Stromal cell of bone marrow (primary cell): Measurements from ENCODE around the gene ABCA7.

Experiments
- DNase-seq: peaks from one replicate; pipeline ENCODE4 v3.0.0-alpha.2; 2012; ENCODE audit warnings: low read depth

Gene ABCA7

GRCh38 chr19:1055886-1056620, 16.1 kb downstream of the ABCA7 start:
- no peak for DNase-seq

- DNase-seq = no peak
Measured at GRCh38 chr19:1057176-1057855, 17.4 kb downstream of the ABCA7 start.

GRCh38 chr19:1058112-1058511, 18.2 kb downstream of the ABCA7 start:
- DNase-seq = no peak

GRCh38 chr19:1060689-1061088, 20.8 kb downstream of the ABCA7 start:
- DNase-seq = no peak

- no peak for DNase-seq
Measured at GRCh38 chr19:1061987-1062386, 22.1 kb downstream of the ABCA7 start.

- no peak for DNase-seq
Measured at GRCh38 chr19:1062387-1063029, 22.6 kb downstream of the ABCA7 start.

GRCh38 chr19:1063030-1063908, 23.4 kb downstream of the ABCA7 start:
- DNase-seq = no peak

- no peak for DNase-seq
Measured at GRCh38 chr19:1063909-1064660, 24.2 kb downstream of the ABCA7 start.

GRCh38 chr19:1064661-1065605, 25.0 kb downstream of the ABCA7 start:
- no peak for DNase-seq

GRCh38 chr19:1065606-1066109, 25.8 kb downstream of the ABCA7 start:
- DNase-seq = no peak

- DNase-seq = no peak
Measured at GRCh38 chr19:1066251-1066747, 26.4 kb downstream of the ABCA7 start.

- no peak for DNase-seq
Measured at GRCh38 chr19:1066748-1067340, 26.9 kb downstream of the ABCA7 start, which contains the start of gene ARHGAP45. ARHGAP45 (plus strand) TSS chr19:1067167; CDS start chr19:1067406, 239 bp downstream.

GRCh38 chr19:1067341-1067957, 27.5 kb downstream of the ABCA7 start:
- no peak for DNase-seq

GRCh38 chr19:1068009-1069001, 28.4 kb downstream of the ABCA7 start:
- no peak for DNase-seq

- DNase-seq = no peak
Measured at GRCh38 chr19:1069009-1069779, 29.3 kb downstream of the ABCA7 start.

- no peak for DNase-seq
Measured at GRCh38 chr19:1070576-1070930, 30.6 kb downstream of the ABCA7 start.
